Raji (cell line): Measurements from ENCODE around the gene PCDHGC3.

Experiments
- POLR2A ChIP-seq: IDR thresholded peaks from 2 replicates; pipeline ENCODE4 v1.6.1; 2011; ENCODE audit warnings: low read depth, low read length, control low read depth; ENCODE audit not compliant: insufficient read depth

The PCDHGC3 gene

GRCh38 chr5:141494761-141495452, 19.1 kb downstream of the PCDHGC3 start:
- no peak for TF ChIP-seq POLR2A

GRCh38 chr5:141495453-141495811, 19.7 kb downstream of the PCDHGC3 start:
- TF ChIP-seq POLR2A: no peak

- TF ChIP-seq POLR2A: no peak
Observed at GRCh38 chr5:141496038-141496437, 20.3 kb downstream of the PCDHGC3 start.

GRCh38 chr5:141501761-141502160, 26.0 kb downstream of the PCDHGC3 start:
- TF ChIP-seq POLR2A: no peak

GRCh38 chr5:141503681-141504080, 27.9 kb downstream of the PCDHGC3 start:
- no peak for TF ChIP-seq POLR2A

GRCh38 chr5:141504216-141504615, 28.4 kb downstream of the PCDHGC3 start:
- no peak for TF ChIP-seq POLR2A

GRCh38 chr5:141506381-141507155, 30.8 kb downstream of the PCDHGC3 start:
- TF ChIP-seq POLR2A: no peak

GRCh38 chr5:141507387-141508091, 31.8 kb downstream of the PCDHGC3 start:
- TF ChIP-seq POLR2A: 0 out of 2 replicates have a peak, but pooled peaks have one; percentile 21

GRCh38 chr5:141508440-141508797, 32.7 kb downstream of the PCDHGC3 start:
- 0 out of 2 replicates have a peak, but pooled peaks have one; percentile 11 for TF ChIP-seq POLR2A

GRCh38 chr5:141508798-141509611, 33.2 kb downstream of the PCDHGC3 start:
- TF ChIP-seq POLR2A: 0 out of 2 replicates have a peak, but pooled peaks have one; percentile 26

- no peak; the same call in 1 of the 2 replicates for TF ChIP-seq POLR2A
Observed at GRCh38 chr5:141510160-141510559, 34.4 kb downstream of the PCDHGC3 start.

GRCh38 chr5:141510850-141511601, 35.3 kb downstream of the PCDHGC3 start:
- peak; percentile 74 for TF ChIP-seq POLR2A

- TF ChIP-seq POLR2A: no peak
Observed at GRCh38 chr5:141511771-141512325, 36.1 kb downstream of the PCDHGC3 start.

GRCh38 chr5:141512390-141512910, 36.7 kb downstream of the PCDHGC3 start:
- 0 out of 2 replicates have a peak, but pooled peaks have one; percentile 30 for TF ChIP-seq POLR2A
